PC-3 (cell line): ENCODE results near the gene PLIN4.

Source experiments
- EZH2 ChIP-seq: fragments of 300-600 bp; sonication (generic); IDR thresholded peaks from one replicate; pipeline ENCODE4 v1.6.1; 2017; ENCODE audit warnings: antibody characterized with exemption, mild to moderate bottlenecking, low read length; ENCODE audit not compliant: unreplicated experiment
- EZH2phosphoT487 ChIP-seq: fragments of 300-600 bp; sonication (generic); IDR thresholded peaks from 2 replicates; pipeline ENCODE4 v1.6.1; 2018; ENCODE audit warnings: mild to moderate bottlenecking, antibody characterized with exemption, low read length, borderline replicate concordance
- TF ChIP-seq, protein P1 (sequence below): fragments of 300-600 bp; sonication (generic); conservative IDR thresholded peaks from 2 replicates; pipeline ENCODE4 v1.5.1; 2017; ENCODE audit warnings: antibody characterized with exemption, low read depth, mild to moderate bottlenecking, low read length

DNA sequence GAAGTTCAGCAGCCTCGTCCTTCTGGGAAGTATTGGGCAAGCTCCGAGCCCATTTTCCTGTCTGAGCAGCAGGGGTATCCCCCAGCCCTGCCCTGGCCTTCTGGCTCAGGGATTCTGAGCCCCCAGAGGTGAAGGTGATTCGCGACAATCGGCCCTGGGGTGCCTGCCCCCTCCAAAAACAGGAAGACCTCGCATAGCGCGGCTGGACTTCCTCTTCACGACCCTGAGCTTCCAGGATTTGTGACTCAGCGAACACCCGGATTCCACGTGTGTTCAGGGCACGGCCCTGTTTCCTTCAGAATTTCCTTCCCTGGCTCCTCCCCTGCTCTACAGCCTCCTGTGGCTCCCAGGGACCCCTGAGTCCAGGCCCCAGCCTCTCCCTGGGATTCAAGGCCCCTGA lies 41.3 kb upstream of the PLIN4 start, which contains the start of gene SEMA6B:
- TF ChIP-seq, protein P1, sequence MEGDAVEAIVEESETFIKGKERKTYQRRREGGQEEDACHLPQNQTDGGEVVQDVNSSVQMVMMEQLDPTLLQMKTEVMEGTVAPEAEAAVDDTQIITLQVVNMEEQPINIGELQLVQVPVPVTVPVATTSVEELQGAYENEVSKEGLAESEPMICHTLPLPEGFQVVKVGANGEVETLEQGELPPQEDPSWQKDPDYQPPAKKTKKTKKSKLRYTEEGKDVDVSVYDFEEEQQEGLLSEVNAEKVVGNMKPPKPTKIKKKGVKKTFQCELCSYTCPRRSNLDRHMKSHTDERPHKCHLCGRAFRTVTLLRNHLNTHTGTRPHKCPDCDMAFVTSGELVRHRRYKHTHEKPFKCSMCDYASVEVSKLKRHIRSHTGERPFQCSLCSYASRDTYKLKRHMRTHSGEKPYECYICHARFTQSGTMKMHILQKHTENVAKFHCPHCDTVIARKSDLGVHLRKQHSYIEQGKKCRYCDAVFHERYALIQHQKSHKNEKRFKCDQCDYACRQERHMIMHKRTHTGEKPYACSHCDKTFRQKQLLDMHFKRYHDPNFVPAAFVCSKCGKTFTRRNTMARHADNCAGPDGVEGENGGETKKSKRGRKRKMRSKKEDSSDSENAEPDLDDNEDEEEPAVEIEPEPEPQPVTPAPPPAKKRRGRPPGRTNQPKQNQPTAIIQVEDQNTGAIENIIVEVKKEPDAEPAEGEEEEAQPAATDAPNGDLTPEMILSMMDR, result no peak
- no peak for TF ChIP-seq EZH2
- no peak for TF ChIP-seq EZH2phosphoT487
